GM18498 (cell line): Measurements from ENCODE around the gene RAPGEF6.
"Not testable (repeated sequence)": the region's sequence is repeated elsewhere in the genome, so short reads cannot be mapped to it uniquely, and the experiment has no call there.

ENCODE experiments used
- ATAC-seq: cut with Tn5 transposase; IDR thresholded peaks from one replicate; pipeline ENCODE4 v1.9.1; 2021; ENCODE audit warnings: mild to moderate bottlenecking, moderate library complexity; ENCODE audit not compliant: unreplicated experiment

The RAPGEF6 gene

GRCh38 chr5:131634996-131635683 lies at the start of gene RAPGEF6:
RAPGEF6 (minus strand) TSS chr5:131635229; CDS start chr5:131635030, 199 bp downstream.
- peak; percentile 90 for ATAC-seq

- no peak for ATAC-seq
Measured at GRCh38 chr5:131684595-131684994, 49.6 kb upstream of the RAPGEF6 start.

GRCh38 chr5:131684051-131684450 lies 49.0 kb upstream of the RAPGEF6 start:
- no peak for ATAC-seq

GRCh38 chr5:131682826-131683225 lies 47.8 kb upstream of the RAPGEF6 start:
- ATAC-seq, result no peak

- no peak for ATAC-seq
Measured at GRCh38 chr5:131682175-131682574, 47.1 kb upstream of the RAPGEF6 start.

GRCh38 chr5:131679911-131680310 lies 44.9 kb upstream of the RAPGEF6 start:
- ATAC-seq, result no peak

- not testable (repeated sequence) for ATAC-seq
Measured at GRCh38 chr5:131678273-131678672, 43.2 kb upstream of the RAPGEF6 start.

GRCh38 chr5:131677115-131677514 lies 42.1 kb upstream of the RAPGEF6 start:
- no peak for ATAC-seq

- ATAC-seq, result peak; percentile 24
Measured at GRCh38 chr5:131672776-131673175, 37.7 kb upstream of the RAPGEF6 start.

GRCh38 chr5:131671994-131672655 lies 37.1 kb upstream of the RAPGEF6 start:
- no peak for ATAC-seq

- peak; percentile 51 for ATAC-seq
Measured at GRCh38 chr5:131671409-131671808, 36.4 kb upstream of the RAPGEF6 start.

GRCh38 chr5:131664929-131665328 lies 29.9 kb upstream of the RAPGEF6 start:
- ATAC-seq, result no peak

GRCh38 chr5:131661933-131662332 lies 26.9 kb upstream of the RAPGEF6 start:
- no peak for ATAC-seq

- ATAC-seq, result no peak
Measured at GRCh38 chr5:131659841-131660240, 24.8 kb upstream of the RAPGEF6 start.

GRCh38 chr5:131659290-131659689 lies 24.3 kb upstream of the RAPGEF6 start:
- no peak for ATAC-seq

GRCh38 chr5:131654776-131655175 lies 19.7 kb upstream of the RAPGEF6 start:
- ATAC-seq, result no peak

GRCh38 chr5:131654309-131654708 lies 19.3 kb upstream of the RAPGEF6 start:
- ATAC-seq, result no peak

GRCh38 chr5:131649161-131649560 lies 14.1 kb upstream of the RAPGEF6 start:
- ATAC-seq, result no peak

GRCh38 chr5:131647048-131647769 lies 12.2 kb upstream of the RAPGEF6 start:
- peak; percentile 90 for ATAC-seq

GRCh38 chr5:131644822-131645221 lies 9.8 kb upstream of the RAPGEF6 start:
- ATAC-seq, result no peak

- no peak for ATAC-seq
Measured at GRCh38 chr5:131644370-131644769, 9.3 kb upstream of the RAPGEF6 start.

GRCh38 chr5:131641494-131641893 lies 6.5 kb upstream of the RAPGEF6 start:
- ATAC-seq, result no peak
